GM12865 (cell line): ENCODE data around the gene PPFIBP2.

Source experiments
- DNase-seq: peaks from one replicate; pipeline ENCODE4 v3.0.0; 2010; ENCODE audit warnings: low read depth
- H3K4me3 ChIP-seq: 2 replicates; pipeline ENCODE4 v1.5.1; 2011; ENCODE audit warnings: mild to moderate bottlenecking, low read depth, low read length, control low read depth
- TF ChIP-seq, protein P1 (sequence below): IDR thresholded peaks from 2 replicates; pipeline ENCODE4 v1.5.1; 2011; ENCODE audit warnings: low read length, control low read depth, low read depth, inconsistent platforms; ENCODE audit not compliant: insufficient read depth; ENCODE audit errors: missing control alignments

The PPFIBP2 gene

GRCh38 chr11:7604331-7604955, 90.6 kb downstream of the PPFIBP2 start:
- no peak for DNase-seq
- TF ChIP-seq, protein P1, sequence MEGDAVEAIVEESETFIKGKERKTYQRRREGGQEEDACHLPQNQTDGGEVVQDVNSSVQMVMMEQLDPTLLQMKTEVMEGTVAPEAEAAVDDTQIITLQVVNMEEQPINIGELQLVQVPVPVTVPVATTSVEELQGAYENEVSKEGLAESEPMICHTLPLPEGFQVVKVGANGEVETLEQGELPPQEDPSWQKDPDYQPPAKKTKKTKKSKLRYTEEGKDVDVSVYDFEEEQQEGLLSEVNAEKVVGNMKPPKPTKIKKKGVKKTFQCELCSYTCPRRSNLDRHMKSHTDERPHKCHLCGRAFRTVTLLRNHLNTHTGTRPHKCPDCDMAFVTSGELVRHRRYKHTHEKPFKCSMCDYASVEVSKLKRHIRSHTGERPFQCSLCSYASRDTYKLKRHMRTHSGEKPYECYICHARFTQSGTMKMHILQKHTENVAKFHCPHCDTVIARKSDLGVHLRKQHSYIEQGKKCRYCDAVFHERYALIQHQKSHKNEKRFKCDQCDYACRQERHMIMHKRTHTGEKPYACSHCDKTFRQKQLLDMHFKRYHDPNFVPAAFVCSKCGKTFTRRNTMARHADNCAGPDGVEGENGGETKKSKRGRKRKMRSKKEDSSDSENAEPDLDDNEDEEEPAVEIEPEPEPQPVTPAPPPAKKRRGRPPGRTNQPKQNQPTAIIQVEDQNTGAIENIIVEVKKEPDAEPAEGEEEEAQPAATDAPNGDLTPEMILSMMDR = no peak
- no peak overlapping the region for H3K4me3 ChIP-seq

GRCh38 chr11:7605186-7605943, 91.6 kb downstream of the PPFIBP2 start:
- no peak overlapping the region for H3K4me3 ChIP-seq
- no peak for DNase-seq
- TF ChIP-seq, protein P1 = no peak

DNA sequence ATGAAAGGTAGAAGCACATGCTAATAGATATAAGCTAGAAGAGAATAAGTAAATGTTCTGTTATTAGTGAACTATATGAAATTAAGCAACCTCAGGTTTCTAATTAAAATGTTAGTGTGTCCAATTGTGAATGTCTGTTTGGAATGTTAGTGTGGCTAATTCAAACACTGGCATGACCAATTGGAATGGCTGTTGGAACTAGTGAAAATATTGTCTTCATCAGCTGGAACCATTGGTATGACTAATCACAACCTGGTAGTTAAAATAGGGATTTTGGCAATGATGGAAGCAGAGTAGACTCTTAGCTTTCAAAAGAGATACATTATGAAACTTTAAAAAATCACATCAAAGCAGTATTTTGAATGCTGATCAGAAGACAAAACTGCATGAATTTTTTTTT, 92.7 kb downstream of the PPFIBP2 start:
- DNase-seq = no peak
- no peak overlapping the region for H3K4me3 ChIP-seq
- TF ChIP-seq, protein P1 = no peak

DNA sequence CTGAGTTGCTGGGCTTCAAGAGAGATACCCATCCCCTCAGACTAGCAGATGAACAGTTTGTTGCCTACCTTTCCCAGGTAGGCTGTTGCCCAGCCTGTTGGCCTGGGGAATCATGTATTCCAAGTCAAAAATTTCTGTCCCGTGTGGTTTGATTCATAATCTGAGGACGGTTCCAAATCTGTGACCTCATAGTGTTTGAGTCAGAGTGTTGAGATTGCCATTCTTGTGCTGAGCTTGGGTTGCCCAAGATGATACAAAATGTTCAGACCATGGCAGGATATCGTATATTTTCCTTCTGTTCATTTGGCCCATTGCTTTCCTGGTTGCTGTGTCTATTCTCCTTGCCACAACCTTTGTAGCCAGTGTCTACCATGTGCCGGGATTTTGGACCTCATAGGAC, 95.2 kb downstream of the PPFIBP2 start:
- DNase-seq = no peak
- no peak overlapping the region for H3K4me3 ChIP-seq
- TF ChIP-seq, protein P1 = no peak

GRCh38 chr11:7609521-7609920, 95.7 kb downstream of the PPFIBP2 start:
- no peak for DNase-seq
- no peak overlapping the region for H3K4me3 ChIP-seq
- TF ChIP-seq, protein P1 = no peak

- no peak for DNase-seq
- TF ChIP-seq, protein P1 = no peak
- H3K4me3 ChIP-seq = no peak overlapping the region
Observed at GRCh38 chr11:7610393-7610792, 96.6 kb downstream of the PPFIBP2 start.
